PC-3 (cell line): ENCODE data around the gene PTPRN2.

Experiments used
- CTCF ChIP-seq: fragments of 300-600 bp; sonication (generic); conservative IDR thresholded peaks from 2 replicates; pipeline ENCODE4 v1.5.1; 2017; ENCODE audit warnings: antibody characterized with exemption, low read depth, mild to moderate bottlenecking, low read length
- EZH2 ChIP-seq: fragments of 300-600 bp; sonication (generic); IDR thresholded peaks from one replicate; pipeline ENCODE4 v1.6.1; 2017; ENCODE audit warnings: antibody characterized with exemption, mild to moderate bottlenecking, low read length; ENCODE audit not compliant: unreplicated experiment
- EZH2phosphoT487 ChIP-seq: fragments of 300-600 bp; sonication (generic); IDR thresholded peaks from 2 replicates; pipeline ENCODE4 v1.6.1; 2018; ENCODE audit warnings: mild to moderate bottlenecking, antibody characterized with exemption, low read length, borderline replicate concordance

GRCh38 chr7:157555944-157556641 is 1031.5 kb downstream of the PTPRN2 start:
- TF ChIP-seq EZH2 (no peak), CTCF (no peak), EZH2phosphoT487 (no peak)
